ENCODE measurements around the gene TSPAN9.

GRCh38 chr12:3168223-3169221 is 91.3 kb downstream of the TSPAN9 start:
- TF ChIP-seq CTCF (IDR thresholded peaks at IDR 0.05): no peak
- no peak for TF ChIP-seq POLR2A (IDR thresholded peaks at IDR 0.05)

Measured in heart left ventricle (tissue), 13 donors.